H7 (cell line): ENCODE results near the gene SAE1. TPM values are rescaled to one million over a fixed set of nuclear protein-coding genes. Genes with fewer than 3 reads are reported as not detected.
A peak's percentile ranks its signal among the peaks of the same experiment; 100 is the strongest.

Experiments
- DNase-seq: peaks from one replicate; pipeline ENCODE4 v3.0.0; 2012
- H3K27me3 ChIP-seq: 2 replicates; pipeline ENCODE4 v1.6.0; 2011; ENCODE audit warnings: mild to moderate bottlenecking, low read length; ENCODE audit not compliant: control insufficient read depth, insufficient read depth
- H3K36me3 ChIP-seq: replicated peaks from 2 replicates; pipeline ENCODE4 v1.5.1; 2011; ENCODE audit warnings: low read length; ENCODE audit not compliant: control insufficient read depth, insufficient read depth
- H3K4me3 ChIP-seq: 2 replicates; pipeline ENCODE4 v1.5.1; 2011; ENCODE audit warnings: low read depth, mild to moderate bottlenecking, control low read depth, low read length, moderate library complexity; ENCODE audit not compliant: insufficient read depth
- total RNA-seq: library from RNA; depleted of rRNA; stranded (reverse); fragments of >200 nt; shearing (Covaris generic); gene quantifications from 2 replicates; pipeline ENCODE4 v1.2.3, GENCODE V29; 2014

Gene SAE1
- total RNA-seq, 1 experiment from 2014 or later, result 298 TPM

- H3K27me3 ChIP-seq, result no peaks in the 10 kb centered on the region
- DNase-seq, result no peak
- peaks cover 24% of the 10 kb centered on the region for H3K36me3 ChIP-seq
- no peak overlapping the region for H3K4me3 ChIP-seq
These were observed 56.7 kb downstream of the SAE1 start for GRCh38 chr19:47187335-47187655.

- no peak for DNase-seq
- Histone ChIP-seq H3K27me3 (no peaks in the 10 kb centered on the region), H3K36me3 (peaks cover 22% of the 10 kb centered on the region), H3K4me3 (no peak overlapping the region)
These were observed 57.2 kb downstream of the SAE1 start for GRCh38 chr19:47187797-47188196.

DNA sequence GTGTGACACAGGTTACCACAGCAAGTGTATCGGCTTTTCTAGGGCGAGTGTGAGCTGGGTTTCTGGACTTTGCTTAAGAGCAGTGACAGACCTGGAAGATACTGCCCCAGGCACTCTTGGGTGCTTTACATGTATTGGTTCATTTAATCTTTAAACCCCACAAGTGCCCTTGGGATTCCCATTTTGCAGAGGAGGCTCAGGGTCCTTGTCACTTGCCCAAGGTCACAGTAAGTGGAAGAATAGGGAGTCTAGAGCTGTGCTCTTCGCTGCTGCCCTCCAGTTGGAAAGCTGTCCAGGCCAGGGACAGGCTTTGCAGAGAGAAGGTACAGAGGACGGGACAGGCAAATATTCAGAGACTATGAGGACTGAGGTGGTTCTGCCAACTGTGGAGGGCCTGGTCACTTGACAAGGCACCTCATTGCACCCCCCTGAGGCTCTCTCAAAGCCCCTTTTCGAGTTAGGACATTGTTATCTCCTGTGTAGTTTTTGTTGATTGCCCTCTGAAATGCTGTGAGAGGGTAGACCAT is 57.9 kb downstream of the SAE1 start:
- Histone ChIP-seq H3K27me3 (no peaks in the 10 kb centered on the region), H3K36me3 (peaks cover 18% of the 10 kb centered on the region), H3K4me3 (no peak overlapping the region)
- no peak for DNase-seq

- no peak for DNase-seq
- H3K36me3 ChIP-seq, result peaks cover 18% of the 10 kb centered on the region
- no peak overlapping the region for H3K4me3 ChIP-seq
- H3K27me3 ChIP-seq, result no peaks in the 10 kb centered on the region
These were observed 59.6 kb downstream of the SAE1 start for GRCh38 chr19:47190167-47190727.

DNA sequence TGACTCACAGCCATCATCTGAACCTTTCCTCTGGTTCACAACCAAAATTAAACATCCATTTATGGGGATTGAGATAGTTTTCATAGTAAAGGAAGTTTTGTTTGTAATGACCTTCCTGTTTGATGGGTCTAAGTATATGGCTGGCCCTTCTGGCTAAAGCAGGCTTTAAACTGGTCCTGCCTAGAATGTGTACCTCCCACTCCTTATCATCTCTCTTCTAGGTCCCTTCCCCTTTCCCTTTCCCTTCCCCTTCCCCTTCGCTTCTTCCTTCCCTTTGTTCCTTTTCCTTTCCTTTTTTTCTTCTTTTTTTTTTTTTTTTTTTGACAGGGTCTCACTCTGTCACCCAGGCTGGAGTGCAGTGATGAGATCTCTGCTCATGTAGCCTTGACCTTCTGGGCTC is 64.8 kb downstream of the SAE1 start:
- Histone ChIP-seq H3K4me3 (no peak overlapping the region), H3K27me3 (no peaks in the 10 kb centered on the region), H3K36me3 (peaks cover 24% of the 10 kb centered on the region)
- no peak for DNase-seq

GRCh38 chr19:47197141-47197540 is 66.5 kb downstream of the SAE1 start:
- H3K36me3 ChIP-seq, result peaks cover 20% of the 10 kb centered on the region
- H3K4me3 ChIP-seq, result no peak overlapping the region
- DNase-seq, result no peak
- no peaks in the 10 kb centered on the region for H3K27me3 ChIP-seq

GRCh38 chr19:47200530-47200929 is 69.9 kb downstream of the SAE1 start:
- Histone ChIP-seq H3K36me3 (peaks cover 39% of the 10 kb centered on the region), H3K4me3 (no peak overlapping the region), H3K27me3 (no peaks in the 10 kb centered on the region)
- DNase-seq, result no peak

GRCh38 chr19:47203254-47203653 is 72.6 kb downstream of the SAE1 start:
- no peak for DNase-seq
- peaks cover 43% of the 10 kb centered on the region for H3K36me3 ChIP-seq
- no peak overlapping the region for H3K4me3 ChIP-seq
- H3K27me3 ChIP-seq, result no peaks in the 10 kb centered on the region

DNA sequence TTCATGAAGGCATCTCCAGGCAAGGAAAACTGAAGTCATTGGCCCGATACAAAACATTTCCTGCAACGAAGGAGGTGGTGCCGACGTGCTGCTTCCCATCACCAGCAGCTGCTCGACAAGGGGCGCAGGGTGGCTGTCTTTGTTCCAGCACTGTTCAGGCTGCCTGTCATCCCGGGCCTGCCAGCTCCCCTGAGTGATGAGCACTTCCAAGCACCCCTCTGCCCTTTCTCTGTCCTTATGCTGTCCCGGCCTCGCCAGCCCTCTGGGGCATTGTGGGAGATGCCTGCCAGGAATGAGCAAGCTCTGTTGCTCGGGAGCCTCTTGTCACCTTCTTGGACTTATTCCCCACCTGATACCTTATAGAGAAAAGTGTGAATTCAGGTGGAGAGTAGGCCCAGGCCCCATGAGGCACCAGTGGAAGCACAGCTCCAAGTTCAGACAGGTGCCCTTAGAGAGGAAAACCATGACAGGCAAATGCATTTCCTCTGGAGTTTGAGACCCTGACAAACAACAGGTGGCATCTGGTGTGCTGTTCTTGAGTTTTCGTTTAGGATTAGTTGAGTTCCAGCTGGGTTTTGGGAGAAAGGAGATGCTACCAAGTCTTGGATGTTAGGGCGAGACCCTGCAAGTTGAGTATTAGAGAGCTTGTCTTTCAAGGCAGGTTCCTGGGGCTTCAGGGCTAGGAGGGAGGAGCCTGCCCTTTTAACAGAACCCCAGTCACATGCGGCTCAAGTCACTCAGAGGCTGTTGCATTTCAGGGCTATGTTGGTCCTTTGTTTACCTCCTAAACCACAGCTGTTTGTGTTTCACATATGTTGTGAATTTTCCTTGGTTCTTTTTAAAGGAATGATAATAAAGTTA is 78.9 kb downstream of the SAE1 start:
- Histone ChIP-seq H3K27me3 (no peaks in the 10 kb centered on the region), H3K36me3 (peaks cover 32% of the 10 kb centered on the region), H3K4me3 (no peak overlapping the region)
- DNase-seq, result no peak

DNA sequence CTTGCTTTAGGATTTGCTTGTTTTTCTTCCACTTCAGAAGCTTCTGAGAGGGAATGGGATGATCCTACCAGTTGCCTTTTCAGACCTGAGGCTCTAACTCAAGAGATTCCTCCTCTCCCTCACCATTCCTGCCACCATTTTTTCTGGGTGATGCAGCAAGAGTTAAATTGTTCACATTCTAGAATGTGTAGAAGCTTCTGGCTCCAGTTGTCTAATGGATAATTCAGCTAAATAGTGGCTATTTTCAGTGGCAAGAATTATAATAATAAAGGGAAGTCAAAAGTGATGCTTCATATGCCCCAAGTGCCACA is 79.5 kb downstream of the SAE1 start:
- H3K36me3 ChIP-seq, result peaks cover 27% of the 10 kb centered on the region
- DNase-seq, result no peak
- no peaks in the 10 kb centered on the region for H3K27me3 ChIP-seq
- no peak overlapping the region for H3K4me3 ChIP-seq

- Histone ChIP-seq H3K36me3 (peaks cover 22% of the 10 kb centered on the region), H3K27me3 (no peaks in the 10 kb centered on the region), H3K4me3 (no peak overlapping the region)
- peak; percentile 82 for DNase-seq
These were observed 80.2 kb downstream of the SAE1 start for GRCh38 chr19:47210689-47211316.

- DNase-seq, result no peak
- H3K36me3 ChIP-seq, result peaks cover 1% of the 10 kb centered on the region; the same call in 1 of the 2 replicates
- H3K27me3 ChIP-seq, result no peaks in the 10 kb centered on the region
- no peak overlapping the region for H3K4me3 ChIP-seq
These were observed 84.9 kb downstream of the SAE1 start for GRCh38 chr19:47215581-47215980.

DNA sequence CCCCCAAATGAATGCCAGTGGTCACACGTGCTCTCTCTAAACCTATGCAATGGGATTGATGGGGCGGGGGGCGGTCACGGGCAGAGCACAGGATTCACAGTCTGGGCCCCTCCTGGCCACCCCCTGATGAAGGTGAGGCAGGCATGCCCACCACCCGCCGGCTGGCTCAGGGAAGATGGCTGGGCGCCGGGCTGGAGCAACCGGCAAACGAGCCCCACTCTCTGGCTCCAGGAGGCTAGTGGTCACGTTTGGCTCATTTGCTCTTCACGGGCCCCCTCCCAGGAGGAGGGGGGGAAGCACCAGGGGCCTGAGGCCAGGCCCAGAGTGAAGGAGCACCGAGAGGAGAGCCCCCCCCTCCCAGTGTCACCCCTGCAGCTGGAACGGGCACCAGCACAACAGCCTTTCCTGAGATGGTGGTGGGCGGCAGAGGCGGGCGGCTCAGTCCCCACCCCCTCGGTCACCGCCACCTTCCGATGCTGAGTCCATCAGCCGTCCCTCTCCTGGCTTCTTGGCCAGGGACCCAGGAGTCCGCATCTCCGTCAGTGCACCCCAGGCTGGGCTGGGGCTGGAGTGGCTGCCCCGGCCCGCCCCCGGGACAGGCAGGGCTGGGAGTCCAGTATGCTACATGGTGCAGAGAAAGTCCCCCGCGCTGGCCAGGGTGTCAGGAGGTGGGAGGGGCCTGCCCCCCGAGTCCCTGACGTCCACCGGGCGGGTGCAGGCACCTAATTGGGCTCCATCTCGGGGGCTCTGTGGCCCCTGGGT is 90.6 kb downstream of the SAE1 start:
- peaks cover 1% of the 10 kb centered on the region for H3K36me3 ChIP-seq
- H3K4me3 ChIP-seq, result no peak overlapping the region
- peak; percentile 57 for DNase-seq
- no peaks in the 10 kb centered on the region for H3K27me3 ChIP-seq

GRCh38 chr19:47221890-47222289 is 91.3 kb downstream of the SAE1 start:
- peaks cover 1% of the 10 kb centered on the region for H3K36me3 ChIP-seq
- no peak overlapping the region for H3K4me3 ChIP-seq
- peak; percentile 65 for DNase-seq
- H3K27me3 ChIP-seq, result no peaks in the 10 kb centered on the region
